HCT116 (cell line): ENCODE data around the gene CD99L2.

ENCODE experiments used
- CBX3 ChIP-seq: IDR thresholded peaks from 2 replicates; pipeline ENCODE4 v1.6.1; 2012; ENCODE audit warnings: low read depth
- CTCF ChIP-seq, 3 experiments: fragments of 200-600 bp in 1 of 3; sonication (generic) in 1 of 3; IDR thresholded peaks in 2 of 3; conservative IDR thresholded peaks in 1 of 3; 2 replicates each; pipeline ENCODE4 v1.5.1; 2012 to 2017; ENCODE audit warnings: low read depth in 2 of 3, low read length in 2 of 3, antibody characterized with exemption in 1 of 3, borderline replicate concordance in 1 of 3, control low read depth in 1 of 3, mild to moderate bottlenecking in 1 of 3, mixed read lengths in 1 of 3, mixed run types in 1 of 3, moderate library complexity in 1 of 3; ENCODE audit not compliant: insufficient read depth in 1 of 3
- EZH2 ChIP-seq: fragments of 200-600 bp; sonication (generic); IDR thresholded peaks from 2 replicates; pipeline ENCODE4 v1.6.1; 2017; ENCODE audit warnings: antibody characterized with exemption, mixed run types
- JUND ChIP-seq: IDR thresholded peaks from 2 replicates; pipeline ENCODE4 v1.6.1; 2012
- POLR2A ChIP-seq: IDR thresholded peaks from 2 replicates; pipeline ENCODE4 v1.7.0; 2011; ENCODE audit warnings: borderline replicate concordance; ENCODE audit not compliant: insufficient read depth, insufficient read length; ENCODE audit errors: extremely low read depth
- POLR2AphosphoS5 ChIP-seq: IDR thresholded peaks from 2 replicates; pipeline ENCODE4 v1.6.1; 2011; ENCODE audit warnings: mild to moderate bottlenecking, low read depth, low read length, moderate library complexity
- REST ChIP-seq: IDR thresholded peaks from 2 replicates; pipeline ENCODE4 v1.6.1; 2012; ENCODE audit warnings: low read depth
- SP1 ChIP-seq: IDR thresholded peaks from 2 replicates; pipeline ENCODE4 v1.6.1; 2012; ENCODE audit warnings: low read depth
- TCF7L2 ChIP-seq: IDR thresholded peaks from 2 replicates; pipeline ENCODE4 v1.7.0; 2011; ENCODE audit warnings: borderline replicate concordance, inconsistent platforms; ENCODE audit not compliant: insufficient read depth, insufficient read length; ENCODE audit errors: extremely low read depth
- ZBTB33 ChIP-seq: IDR thresholded peaks from 2 replicates; pipeline ENCODE4 v1.6.1; 2011; ENCODE audit warnings: mild to moderate bottlenecking, low read length, moderate library complexity; ENCODE audit not compliant: insufficient replicate concordance; ENCODE audit errors: extremely low read depth
- ZFX ChIP-seq: fragments of 450-650 bp; IDR thresholded peaks from 2 replicates; pipeline ENCODE4 v1.6.1; 2017
- TF ChIP-seq, protein P1 (sequence below): IDR thresholded peaks from 2 replicates; pipeline ENCODE4 v1.6.1; 2012
- TF ChIP-seq, protein P2 (sequence below): IDR thresholded peaks from 2 replicates; pipeline ENCODE4 v1.6.1; 2012

- TF ChIP-seq POLR2A, result no peak
- no peak for TF ChIP-seq POLR2AphosphoS5
- TF ChIP-seq EZH2, result no peak
- TF ChIP-seq SP1, result no peak
- TF ChIP-seq CTCF (IDR thresholded peaks at IDR 0.05 in 2 of 3, conservative IDR thresholded peaks at IDR 0.05 in 1 of 3; ENCODE audit: borderline replicate concordance in 1 of 3, insufficient read depth in 1 of 3, low read depth in 2 of 3, low read length in 2 of 3), result no peak
- TF ChIP-seq, protein P1, sequence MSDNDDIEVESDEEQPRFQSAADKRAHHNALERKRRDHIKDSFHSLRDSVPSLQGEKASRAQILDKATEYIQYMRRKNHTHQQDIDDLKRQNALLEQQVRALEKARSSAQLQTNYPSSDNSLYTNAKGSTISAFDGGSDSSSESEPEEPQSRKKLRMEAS, result no peak
- TF ChIP-seq ZBTB33, result no peak
- TF ChIP-seq TCF7L2, result no peak
- no peak for TF ChIP-seq REST
- no peak for TF ChIP-seq JUND
- TF ChIP-seq, protein P2, sequence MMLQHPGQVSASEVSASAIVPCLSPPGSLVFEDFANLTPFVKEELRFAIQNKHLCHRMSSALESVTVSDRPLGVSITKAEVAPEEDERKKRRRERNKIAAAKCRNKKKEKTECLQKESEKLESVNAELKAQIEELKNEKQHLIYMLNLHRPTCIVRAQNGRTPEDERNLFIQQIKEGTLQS, result no peak
- TF ChIP-seq CBX3, result no peak
- TF ChIP-seq ZFX, result no peak
Observed at GRCh38 chrX:150944233-150944632, 45.8 kb upstream of the CD99L2 start.
